Measurements from ENCODE around the gene BTN1A1.

DNA sequence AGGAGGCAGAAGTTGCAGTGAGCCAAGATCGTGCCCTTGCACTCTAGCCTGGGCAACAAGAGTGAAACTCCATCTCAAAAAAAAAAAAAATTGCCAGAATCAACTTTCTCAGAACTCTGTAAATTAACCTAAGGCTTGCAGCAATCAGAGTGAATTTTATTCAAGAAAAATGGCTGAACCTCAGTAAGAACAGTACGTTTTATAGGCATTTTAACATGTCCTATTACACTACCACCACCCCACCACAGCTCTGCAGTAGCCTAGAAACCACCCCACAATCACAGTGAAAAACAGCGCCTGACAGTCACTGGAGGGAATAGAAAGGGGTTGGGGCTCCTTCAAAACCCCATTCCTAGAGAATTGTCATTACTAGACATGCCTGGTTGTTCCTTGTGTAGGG lies 16.4 kb upstream of the BTN1A1 start:
- TF ChIP-seq, protein P1, sequence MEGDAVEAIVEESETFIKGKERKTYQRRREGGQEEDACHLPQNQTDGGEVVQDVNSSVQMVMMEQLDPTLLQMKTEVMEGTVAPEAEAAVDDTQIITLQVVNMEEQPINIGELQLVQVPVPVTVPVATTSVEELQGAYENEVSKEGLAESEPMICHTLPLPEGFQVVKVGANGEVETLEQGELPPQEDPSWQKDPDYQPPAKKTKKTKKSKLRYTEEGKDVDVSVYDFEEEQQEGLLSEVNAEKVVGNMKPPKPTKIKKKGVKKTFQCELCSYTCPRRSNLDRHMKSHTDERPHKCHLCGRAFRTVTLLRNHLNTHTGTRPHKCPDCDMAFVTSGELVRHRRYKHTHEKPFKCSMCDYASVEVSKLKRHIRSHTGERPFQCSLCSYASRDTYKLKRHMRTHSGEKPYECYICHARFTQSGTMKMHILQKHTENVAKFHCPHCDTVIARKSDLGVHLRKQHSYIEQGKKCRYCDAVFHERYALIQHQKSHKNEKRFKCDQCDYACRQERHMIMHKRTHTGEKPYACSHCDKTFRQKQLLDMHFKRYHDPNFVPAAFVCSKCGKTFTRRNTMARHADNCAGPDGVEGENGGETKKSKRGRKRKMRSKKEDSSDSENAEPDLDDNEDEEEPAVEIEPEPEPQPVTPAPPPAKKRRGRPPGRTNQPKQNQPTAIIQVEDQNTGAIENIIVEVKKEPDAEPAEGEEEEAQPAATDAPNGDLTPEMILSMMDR (IDR thresholded peaks at IDR 0.05) = no peak
- no peak for TF ChIP-seq ZFX (IDR thresholded peaks at IDR 0.05; ENCODE audit: borderline replicate concordance)

All from 22Rv1 (cell line).